Measurements from ENCODE around the gene MEIS1.

Gene MEIS1

GRCh38 chr2:66585587-66585986, 150.7 kb downstream of the MEIS1 start:
- no peak for DNase-seq

- no peak for DNase-seq
Observed at GRCh38 chr2:66587216-66587615, 152.3 kb downstream of the MEIS1 start.

GRCh38 chr2:66594001-66594400, 159.1 kb downstream of the MEIS1 start:
- no peak for DNase-seq

GRCh38 chr2:66595556-66595955, 160.6 kb downstream of the MEIS1 start:
- DNase-seq, result no peak

GRCh38 chr2:66596256-66596655, 161.3 kb downstream of the MEIS1 start:
- peak; percentile 37 for DNase-seq

- DNase-seq, result no peak
Observed at GRCh38 chr2:66601624-66602023, 166.7 kb downstream of the MEIS1 start.

GRCh38 chr2:66602341-66602740, 167.4 kb downstream of the MEIS1 start:
- DNase-seq, result no peak

- DNase-seq, result no peak
Observed at GRCh38 chr2:66604326-66604725, 169.4 kb downstream of the MEIS1 start.

GRCh38 chr2:66604976-66605375, 170.1 kb downstream of the MEIS1 start:
- no peak for DNase-seq

- DNase-seq, result no peak
Observed at GRCh38 chr2:66607152-66607551, 172.2 kb downstream of the MEIS1 start.
